Measurements from ENCODE around the gene MAB21L4.

GRCh38 chr2:240876035-240876474, 19.9 kb downstream of the MAB21L4 start:
- no peak for TF ChIP-seq POLR2A (IDR thresholded peaks at IDR 0.05)
- no peak for TF ChIP-seq CTCF (IDR thresholded peaks at IDR 0.05 in 4 of 5, conservative IDR thresholded peaks at IDR 0.05 in 1 of 5)

Measured in gastrocnemius medialis (tissue), 4 donors.